HFF-Myc (cell line): ENCODE results near the gene LORICRIN.

Source experiments
- DNase-seq: peaks from one replicate; pipeline ENCODE4 v3.0.0-alpha.2; 2011; ENCODE audit warnings: low read depth; ENCODE audit errors: extremely low read depth
- H3K4me3 ChIP-seq: replicated peaks from 2 replicates; pipeline ENCODE4 v1.5.1; 2011; ENCODE audit warnings: low read depth, mild to moderate bottlenecking, control low read depth, low read length
- CTCF ChIP-seq: IDR thresholded peaks from 2 replicates; pipeline ENCODE4 v1.5.1; 2012; ENCODE audit warnings: mild to moderate bottlenecking, low read depth, low read length, control low read depth; ENCODE audit errors: missing control alignments

LORICRIN gene

GRCh38 chr1:153292740-153293479, 33.4 kb downstream of the LORICRIN start:
- H3K4me3 ChIP-seq: no peak overlapping the region
- no peak for TF ChIP-seq CTCF
- DNase-seq: no peak

GRCh38 chr1:153293480-153293775, 33.9 kb downstream of the LORICRIN start:
- DNase-seq: no peak
- no peak for TF ChIP-seq CTCF
- H3K4me3 ChIP-seq: no peak overlapping the region

DNA sequence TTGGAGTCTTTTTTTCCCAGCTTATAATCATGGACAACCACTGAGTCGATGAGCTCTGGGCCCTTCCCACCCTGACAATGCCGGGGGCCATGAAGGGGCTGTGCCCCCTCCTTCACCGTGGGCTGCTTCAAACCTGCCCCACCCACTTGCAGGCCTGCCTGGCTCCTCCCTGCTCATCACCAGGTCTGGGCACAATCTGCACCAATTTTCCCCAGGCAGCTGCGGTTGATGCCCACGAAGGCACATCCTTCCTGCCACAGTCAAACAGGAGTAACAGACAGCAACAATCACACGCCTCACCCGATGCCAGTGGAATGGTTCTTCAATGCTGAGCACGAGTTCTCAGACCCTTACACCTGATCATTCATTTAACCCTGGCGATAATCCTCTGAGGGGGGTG, 34.4 kb downstream of the LORICRIN start:
- DNase-seq: no peak
- TF ChIP-seq CTCF: no peak
- H3K4me3 ChIP-seq: no peak overlapping the region

GRCh38 chr1:153302308-153302707, 42.8 kb downstream of the LORICRIN start:
- no peak for DNase-seq
- no peak for TF ChIP-seq CTCF
- no peak overlapping the region for H3K4me3 ChIP-seq

GRCh38 chr1:153305682-153306081, 46.2 kb downstream of the LORICRIN start:
- no peak for TF ChIP-seq CTCF
- no peak for DNase-seq

DNA sequence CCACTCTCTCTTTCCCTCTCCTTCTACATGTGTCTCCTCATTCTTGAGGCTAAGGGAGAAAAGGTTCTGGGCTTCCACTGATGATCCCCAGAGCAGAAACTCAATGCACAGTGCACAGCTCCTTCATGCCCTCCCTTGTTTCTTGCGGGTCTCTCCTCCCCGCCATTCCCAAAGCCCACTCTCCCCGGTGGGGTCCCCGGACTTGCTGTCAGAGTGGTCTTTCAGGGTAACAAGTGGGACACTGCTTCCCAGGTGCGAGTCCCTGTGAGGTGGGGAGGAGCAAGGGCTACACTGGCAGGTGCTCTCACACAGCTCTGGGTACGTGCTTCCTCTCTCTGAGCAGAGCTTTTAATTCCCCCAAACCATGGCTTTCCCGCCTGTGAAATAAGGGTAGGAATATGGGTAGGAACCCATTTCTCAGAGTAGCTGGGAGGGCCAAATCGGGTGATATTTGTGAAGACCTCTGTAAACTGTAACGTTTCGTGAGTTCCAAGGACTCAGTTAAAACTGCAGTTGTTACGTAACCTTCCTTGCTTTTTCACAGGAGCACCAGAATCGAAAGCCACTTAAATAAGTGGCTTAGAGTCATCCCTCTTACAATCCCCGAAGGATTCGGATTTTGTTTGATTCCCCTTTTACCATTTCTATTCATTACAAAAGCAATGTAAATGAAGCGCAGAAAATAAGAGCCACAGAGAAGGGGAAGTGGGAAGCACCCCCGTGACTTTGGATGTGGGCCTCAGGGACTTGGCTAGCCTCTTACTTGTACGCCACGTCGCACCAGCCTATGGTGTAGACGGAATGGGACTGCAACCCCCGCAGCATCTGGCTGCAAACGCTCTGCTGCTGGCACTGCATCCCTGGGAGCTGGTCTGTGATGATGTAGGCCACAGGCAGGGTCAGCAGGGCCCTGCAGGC, 47.1 kb downstream of the LORICRIN start:
- H3K4me3 ChIP-seq: no peak overlapping the region
- no peak for TF ChIP-seq CTCF
- no peak for DNase-seq

More at GRCh38 chr1:153305682-153306081, 46.2 kb downstream of the LORICRIN start:
- H3K4me3 ChIP-seq: no peak overlapping the region
